Type B pancreatic cell (in vitro differentiated cells): ENCODE measurements around the gene ST8SIA5. TPM values are rescaled to one million over a fixed set of nuclear protein-coding genes. Genes with fewer than 3 reads are reported as not detected.

Experiments used
- DNase-seq: peaks from one replicate; pipeline ENCODE4 v3.0.0; 2021; ENCODE audit warnings: mixed read lengths; ENCODE audit not compliant: unreplicated experiment; ENCODE audit errors: extremely low spot score
- H3K27ac Mint-ChIP-seq: 2 replicates; pipeline ENCODE4 v1.8.0; 2021; ENCODE audit warnings: mild to moderate bottlenecking, mixed read lengths
- H3K27me3 Mint-ChIP-seq: 2 replicates; pipeline ENCODE4 v1.8.0; 2021; ENCODE audit warnings: mixed read lengths
- H3K36me3 Mint-ChIP-seq: 2 replicates; pipeline ENCODE4 v1.8.0; 2021; ENCODE audit warnings: mixed read lengths
- H3K4me1 Mint-ChIP-seq: one replicate; pipeline ENCODE4 v1.8.0; 2021; ENCODE audit warnings: mixed read lengths; ENCODE audit not compliant: unreplicated experiment
- H3K4me3 Mint-ChIP-seq: 2 replicates; pipeline ENCODE4 v1.8.0; 2021; ENCODE audit warnings: mild to moderate bottlenecking, mixed read lengths
- H3K9me3 Mint-ChIP-seq: 2 replicates; pipeline ENCODE4 v1.8.0; 2021; ENCODE audit warnings: mixed read lengths
- CTCF ChIP-seq: fragments of 200-600 bp; sonication (generic); conservative IDR thresholded peaks from 2 replicates; pipeline ENCODE4 v1.5.0; 2021; ENCODE audit warnings: antibody characterized with exemption, mild to moderate bottlenecking
- total RNA-seq: library from RNA; stranded (reverse); gene quantifications from 2 replicates; pipeline ENCODE4 v1.2.1, GENCODE V29; 2021; ENCODE audit warnings: low replicate concordance

The ST8SIA5 gene
- total RNA-seq, 1 donor from 2014 or later: 0.94 TPM

GRCh38 chr18:46772357-46772756 is 15.5 kb upstream of the ST8SIA5 start:
- Mint-ChIP-seq H3K27ac (no peak overlapping the region), H3K4me3 (no peak overlapping the region), H3K4me1 (peaks cover 9% of the 10 kb centered on the region), H3K9me3 (peaks cover 4% of the 10 kb centered on the region), H3K27me3 (peaks cover 9% of the 10 kb centered on the region), H3K36me3 (no peaks in the 10 kb centered on the region)
- no peak for TF ChIP-seq CTCF
- DNase-seq: no peak

- no peak for TF ChIP-seq CTCF
- Mint-ChIP-seq H3K36me3 (no peaks in the 10 kb centered on the region), H3K27ac (peak overlapping the region; percentile 40), H3K4me3 (no peak overlapping the region), H3K9me3 (peaks cover 4% of the 10 kb centered on the region), H3K27me3 (peaks cover 14% of the 10 kb centered on the region), H3K4me1 (peaks cover 9% of the 10 kb centered on the region)
- no peak for DNase-seq
Observed at GRCh38 chr18:46771141-46771540, 14.3 kb upstream of the ST8SIA5 start.

- Mint-ChIP-seq H3K4me3 (no peak overlapping the region), H3K4me1 (peaks cover 9% of the 10 kb centered on the region), H3K27me3 (peaks cover 14% of the 10 kb centered on the region), H3K9me3 (peaks cover 4% of the 10 kb centered on the region), H3K27ac (no peak overlapping the region), H3K36me3 (no peaks in the 10 kb centered on the region)
- no peak for TF ChIP-seq CTCF
- no peak for DNase-seq
Observed at GRCh38 chr18:46770708-46771107, 13.9 kb upstream of the ST8SIA5 start.

GRCh38 chr18:46768166-46768921 is 11.5 kb upstream of the ST8SIA5 start:
- H3K9me3 Mint-ChIP-seq: peaks cover 4% of the 10 kb centered on the region
- no peak overlapping the region for H3K27ac Mint-ChIP-seq

GRCh38 chr18:46767217-46767616 is 10.4 kb upstream of the ST8SIA5 start:
- no peak overlapping the region for H3K4me3 Mint-ChIP-seq
- peaks cover 43% of the 10 kb centered on the region for H3K27me3 Mint-ChIP-seq
- no peak for TF ChIP-seq CTCF
- H3K27ac Mint-ChIP-seq: no peak overlapping the region
- peaks cover 4% of the 10 kb centered on the region for H3K9me3 Mint-ChIP-seq
- peaks cover 9% of the 10 kb centered on the region for H3K4me1 Mint-ChIP-seq
- DNase-seq: no peak
- H3K36me3 Mint-ChIP-seq: no peaks in the 10 kb centered on the region

More at GRCh38 chr18:46768166-46768921, 11.5 kb upstream of the ST8SIA5 start:
- Mint-ChIP-seq H3K27me3 (peaks cover 32% of the 10 kb centered on the region), H3K4me3 (no peak overlapping the region), H3K4me1 (peaks cover 9% of the 10 kb centered on the region), H3K36me3 (no peaks in the 10 kb centered on the region)
- no peak for TF ChIP-seq CTCF
- no peak for DNase-seq
